HG03064 (cell line): Measurements from ENCODE around the gene MRM2.
"Not testable (repeated sequence)": the region's sequence is repeated elsewhere in the genome, so short reads cannot be mapped to it uniquely, and the experiment has no call there.

Source experiments
- ATAC-seq: cut with Tn5 transposase; IDR thresholded peaks from one replicate; pipeline ENCODE4 v1.9.1; 2021; ENCODE audit warnings: low read depth; ENCODE audit not compliant: unreplicated experiment

Gene MRM2

GRCh38 chr7:2269089-2269990 lies 27.3 kb upstream of the MRM2 start:
- not testable (repeated sequence) for ATAC-seq

GRCh38 chr7:2266911-2267310 lies 24.9 kb upstream of the MRM2 start:
- no peak for ATAC-seq

GRCh38 chr7:2264158-2264557 lies 22.2 kb upstream of the MRM2 start:
- ATAC-seq, result no peak

GRCh38 chr7:2263176-2263575 lies 21.2 kb upstream of the MRM2 start:
- no peak for ATAC-seq

- ATAC-seq, result no peak
Measured at GRCh38 chr7:2261611-2262010, 19.6 kb upstream of the MRM2 start.

GRCh38 chr7:2260820-2261219 lies 18.8 kb upstream of the MRM2 start:
- no peak for ATAC-seq

- ATAC-seq, result no peak
Measured at GRCh38 chr7:2259480-2259879, 17.5 kb upstream of the MRM2 start.

- ATAC-seq, result no peak
Measured at GRCh38 chr7:2258661-2259365, 16.8 kb upstream of the MRM2 start.

GRCh38 chr7:2257651-2258050 lies 15.6 kb upstream of the MRM2 start:
- ATAC-seq, result no peak

GRCh38 chr7:2257046-2257551 lies 15.1 kb upstream of the MRM2 start:
- no peak for ATAC-seq

GRCh38 chr7:2256306-2257045 lies 14.5 kb upstream of the MRM2 start:
- no peak for ATAC-seq

GRCh38 chr7:2255145-2256139 lies 13.4 kb upstream of the MRM2 start:
- no peak for ATAC-seq

- no peak for ATAC-seq
Measured at GRCh38 chr7:2254429-2255144, 12.6 kb upstream of the MRM2 start.

- ATAC-seq, result no peak
Measured at GRCh38 chr7:2253525-2254244, 11.7 kb upstream of the MRM2 start.

GRCh38 chr7:2253021-2253420 lies 11.0 kb upstream of the MRM2 start:
- no peak for ATAC-seq

GRCh38 chr7:2251841-2252771 lies 10.1 kb upstream of the MRM2 start:
- ATAC-seq, result no peak

GRCh38 chr7:2251381-2251780 lies 9.4 kb upstream of the MRM2 start:
- no peak for ATAC-seq
